GM19328 (cell line): ENCODE data around the gene IVNS1ABP.
A peak's percentile ranks its signal among the peaks of the same experiment; 100 is the strongest.
"Not testable (repeated sequence)": the region's sequence is repeated elsewhere in the genome, so short reads cannot be mapped to it uniquely, and the experiment has no call there.

Source experiments
- ATAC-seq: cut with Tn5 transposase; IDR thresholded peaks from one replicate; pipeline ENCODE4 v1.9.1; 2021; ENCODE audit warnings: mild to moderate bottlenecking, moderate library complexity; ENCODE audit not compliant: unreplicated experiment

Gene IVNS1ABP

DNA sequence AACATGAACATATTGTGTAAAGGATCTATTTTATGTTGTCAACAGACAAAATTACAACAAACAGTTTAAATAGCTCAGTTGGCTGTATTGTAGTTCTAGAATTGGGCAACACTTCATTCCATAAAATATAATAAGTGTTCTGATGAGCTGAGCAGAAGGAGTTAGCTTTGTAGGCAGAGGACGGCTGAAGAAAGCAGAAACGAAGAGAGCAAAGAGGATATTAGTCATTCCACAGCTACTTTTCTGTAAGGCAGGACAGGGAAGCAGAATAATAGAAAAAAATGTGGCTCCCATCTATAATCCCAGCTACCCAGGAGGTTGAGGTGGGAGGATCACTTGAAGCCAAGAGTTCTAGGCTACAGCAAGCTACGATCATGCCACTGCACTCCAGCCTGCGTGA is 20.2 kb upstream of the IVNS1ABP start:
- ATAC-seq, result no peak

DNA sequence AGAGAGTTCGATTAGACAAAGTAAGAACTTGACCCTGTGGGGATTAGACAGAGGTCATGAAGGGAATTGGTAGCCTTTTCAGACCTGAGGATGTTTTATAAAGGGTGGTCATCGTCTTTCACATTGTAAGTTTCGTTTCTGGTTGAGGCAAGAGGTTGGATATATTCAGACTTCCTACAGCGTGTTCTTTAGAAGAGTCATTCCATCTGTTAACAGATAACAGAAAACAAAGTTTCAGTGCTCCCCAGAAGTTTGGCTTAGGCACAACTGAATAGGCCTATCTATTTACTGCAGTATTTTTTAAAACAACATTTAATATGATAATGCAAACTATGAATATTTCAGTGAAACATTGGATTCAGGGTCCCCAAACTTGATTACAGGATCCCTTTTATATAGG is 17.1 kb upstream of the IVNS1ABP start:
- ATAC-seq, result no peak

DNA sequence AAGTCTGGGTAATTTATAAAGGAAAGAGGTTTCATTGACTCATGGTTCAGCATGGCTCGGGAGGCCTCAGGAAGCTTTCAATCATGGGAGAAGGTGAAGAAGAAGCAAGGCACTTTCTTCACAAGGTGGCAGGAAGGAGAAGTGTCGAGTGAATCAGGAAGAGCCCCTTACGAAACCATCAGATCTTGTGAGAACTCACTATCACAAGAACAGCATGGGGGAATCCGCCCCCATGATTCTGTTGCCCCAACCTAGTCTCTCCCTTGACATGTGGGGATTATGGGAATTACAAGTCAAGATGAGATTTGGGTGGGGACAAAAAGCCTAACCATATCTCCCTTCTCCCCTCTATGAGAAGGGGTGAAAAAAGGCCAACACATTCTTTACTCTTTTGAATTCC is 11.2 kb upstream of the IVNS1ABP start:
- ATAC-seq, result no peak

- ATAC-seq, result no peak
Observed at GRCh38 chr1:185325413-185325812, 8.4 kb upstream of the IVNS1ABP start.

- ATAC-seq, result no peak
Observed at GRCh38 chr1:185324118-185324517, 7.1 kb upstream of the IVNS1ABP start.

GRCh38 chr1:185322636-185323035 is 5.6 kb upstream of the IVNS1ABP start:
- no peak for ATAC-seq

DNA sequence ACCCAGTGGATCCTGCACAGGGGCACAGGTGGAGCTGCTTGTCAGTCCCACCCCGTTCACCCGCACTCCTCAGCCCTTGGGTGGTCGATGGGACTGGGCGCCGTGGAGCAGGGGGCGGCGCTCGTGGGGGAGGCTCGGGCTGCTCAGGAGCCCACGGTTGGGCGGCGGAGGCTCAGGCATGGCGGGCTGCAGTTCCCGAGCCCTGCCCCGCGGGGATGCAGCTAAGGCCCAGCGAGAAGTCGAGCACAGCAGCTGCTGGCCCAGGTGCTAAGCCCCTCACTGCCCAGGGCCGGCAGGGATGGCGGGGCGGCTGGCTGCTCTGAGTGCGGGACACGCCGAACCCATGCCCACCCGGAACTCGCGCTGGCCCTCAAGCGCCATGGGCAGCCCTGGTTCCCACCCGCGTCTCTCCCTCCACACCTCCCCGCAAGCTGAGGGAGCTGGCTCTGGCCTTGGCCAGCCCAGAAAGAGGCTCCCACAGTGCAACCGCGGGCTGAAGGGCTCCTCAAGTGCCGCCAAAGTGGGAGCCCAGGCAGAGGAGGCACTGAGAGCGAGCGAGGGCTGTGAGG is 4.7 kb upstream of the IVNS1ABP start:
- ATAC-seq, result not testable (repeated sequence)

DNA sequence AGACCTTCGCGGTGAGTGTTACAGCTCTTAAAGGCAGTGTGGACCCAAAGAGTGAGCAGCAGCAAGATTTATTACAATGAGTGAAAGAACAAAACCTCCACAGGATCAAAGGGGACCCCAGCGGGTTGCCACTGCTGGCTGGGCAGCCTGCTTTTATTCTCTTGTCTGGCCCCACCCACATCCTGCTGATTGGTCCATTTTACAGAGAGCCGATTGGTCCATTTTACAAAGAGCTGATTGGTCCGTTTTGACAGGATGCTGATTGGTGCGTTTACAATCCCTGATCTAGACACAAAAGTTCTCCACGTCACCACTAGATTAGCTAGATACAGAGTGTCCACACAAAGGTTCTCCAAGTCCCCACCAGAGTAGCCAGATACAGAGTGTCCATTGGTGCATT is 4.1 kb upstream of the IVNS1ABP start:
- ATAC-seq, result not testable (repeated sequence)

DNA sequence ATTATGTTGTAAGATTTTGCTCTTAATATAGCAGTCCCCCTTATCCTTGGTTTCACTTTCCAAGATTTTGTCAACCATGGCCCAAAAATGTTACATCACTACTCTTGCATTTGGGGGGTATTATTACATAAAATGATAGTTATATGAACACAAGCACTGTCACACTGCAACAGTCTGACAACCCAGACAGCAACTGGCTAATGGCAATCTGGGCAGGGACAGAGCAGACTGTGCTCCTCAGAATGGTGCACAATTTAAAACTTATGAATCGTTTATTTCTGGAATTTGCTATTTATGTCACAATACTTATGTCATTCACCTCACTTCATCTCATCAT is 2.1 kb upstream of the IVNS1ABP start:
- no peak for ATAC-seq

DNA sequence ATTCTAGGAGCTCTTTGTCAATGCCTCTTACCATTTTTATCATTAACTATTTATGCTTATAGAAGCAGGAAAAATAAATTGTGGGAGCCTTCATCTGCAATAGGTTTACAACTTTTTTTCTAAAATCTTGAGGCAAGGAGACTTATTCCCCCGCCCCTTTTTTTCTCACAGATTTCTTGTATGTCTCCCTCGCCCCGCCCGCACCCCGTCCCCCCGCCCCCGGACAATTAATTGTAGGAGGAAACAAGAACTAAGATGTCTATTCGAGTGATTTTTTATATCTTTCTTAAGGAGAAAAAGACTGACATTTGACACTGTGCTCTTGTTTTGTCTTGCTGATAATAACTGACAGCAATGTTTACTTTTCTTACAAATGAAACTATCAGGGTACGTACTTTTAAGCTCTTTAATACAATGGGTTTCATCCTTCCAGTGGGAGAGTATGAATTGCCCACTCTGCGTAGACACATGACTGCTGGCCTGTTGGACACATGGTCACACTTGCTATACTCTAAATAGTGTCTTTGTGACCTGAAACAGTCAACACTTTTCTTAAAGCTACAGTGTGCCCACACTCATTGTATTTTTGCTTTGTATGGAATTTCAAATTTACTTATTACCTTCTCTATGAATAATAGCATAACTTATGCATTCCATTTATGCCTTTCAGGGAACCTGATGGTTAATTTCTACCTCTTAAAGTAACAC is 1.5 kb upstream of the IVNS1ABP start:
- ATAC-seq, result no peak

DNA sequence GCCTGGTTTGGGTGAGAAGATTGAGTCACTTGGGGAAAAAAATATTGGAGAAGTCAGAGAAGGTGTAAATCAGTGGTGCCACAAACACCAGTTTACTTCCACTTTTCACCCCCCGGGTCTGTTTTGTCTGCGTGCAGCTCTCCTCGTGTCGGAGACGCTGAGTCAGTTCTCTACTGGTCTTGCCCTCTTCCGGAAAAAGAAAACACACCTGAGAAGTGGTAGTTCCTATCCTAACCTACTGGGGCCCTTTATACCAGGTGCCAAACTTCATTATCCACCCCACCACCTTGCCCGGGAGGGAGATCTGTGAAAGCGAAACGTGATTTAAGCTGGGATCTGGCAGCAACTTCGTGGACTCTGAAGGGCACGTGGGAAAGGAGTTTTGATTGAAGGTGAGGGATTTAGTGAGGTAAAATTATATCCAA is 855 bp upstream of the IVNS1ABP start:
- ATAC-seq, result peak; percentile 30

- peak; percentile 50 for ATAC-seq
Observed at GRCh38 chr1:185316163-185317033, 645 bp downstream of the IVNS1ABP start.

DNA sequence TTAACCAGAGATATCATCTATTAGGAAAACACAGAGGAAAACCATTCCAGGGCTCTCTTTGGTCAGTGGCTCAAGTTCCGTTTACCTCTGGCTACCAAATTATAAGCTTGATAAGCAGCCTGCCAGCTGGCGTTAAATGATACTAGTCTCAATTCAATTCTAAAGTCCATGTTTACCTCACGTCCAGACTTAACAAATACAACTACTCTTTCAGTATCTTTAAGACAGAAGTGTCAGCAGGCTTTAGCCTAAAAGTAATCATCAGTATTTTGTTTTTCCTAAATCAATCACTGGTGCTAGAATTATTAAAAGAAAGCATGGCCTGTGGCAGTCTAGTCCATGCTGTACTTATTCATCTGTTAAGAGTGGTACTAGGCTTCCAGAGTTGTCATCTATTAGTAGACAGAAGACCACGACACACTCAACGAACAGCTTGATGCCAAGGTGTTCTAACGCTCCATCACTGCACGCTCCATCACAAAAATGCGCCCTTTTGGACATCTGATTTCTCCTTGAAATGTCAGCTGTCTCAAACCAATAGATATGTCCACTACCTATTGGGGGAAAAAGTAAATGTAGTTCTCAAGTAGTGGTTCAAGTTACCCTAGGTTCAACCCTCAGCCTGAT is 1.5 kb downstream of the IVNS1ABP start:
- no peak for ATAC-seq

- ATAC-seq, result no peak
Observed at GRCh38 chr1:185314411-185314810, 2.6 kb downstream of the IVNS1ABP start.

DNA sequence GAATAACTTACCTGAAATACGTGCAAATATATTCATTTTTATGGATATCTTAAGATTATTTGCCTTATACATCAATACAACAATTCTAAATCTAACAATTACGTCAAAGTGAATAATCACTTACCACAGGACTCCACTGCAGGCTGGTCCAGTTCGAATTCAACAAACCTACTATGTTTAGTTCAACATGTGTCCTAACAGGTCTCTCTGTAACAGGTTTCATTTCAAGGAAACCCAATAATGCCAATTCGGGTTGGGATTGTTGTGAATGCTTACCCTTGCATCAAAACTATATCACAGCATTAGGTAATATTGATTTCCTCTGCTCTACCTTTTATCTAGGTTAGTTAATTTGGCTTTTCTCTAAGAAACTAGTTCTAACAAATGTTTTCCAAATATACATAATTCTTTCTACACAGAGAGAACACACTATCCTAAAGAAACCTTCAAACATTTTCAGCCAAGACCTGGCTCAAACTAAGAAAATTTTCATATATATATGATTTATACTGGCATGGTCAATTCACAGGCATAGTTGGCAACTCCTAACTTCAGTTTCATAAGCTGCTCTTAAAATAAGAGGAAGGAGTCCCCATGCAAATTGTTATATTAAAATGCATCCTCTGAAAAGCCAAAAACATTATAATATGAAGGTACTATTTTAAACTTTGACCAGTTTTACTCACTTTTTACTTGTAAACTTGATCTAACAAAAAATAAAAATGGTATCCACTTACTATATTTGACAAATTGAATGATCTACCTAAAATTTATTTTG is 4.5 kb downstream of the IVNS1ABP start:
- ATAC-seq, result no peak

- no peak for ATAC-seq
Observed at GRCh38 chr1:185311589-185312225, 5.3 kb downstream of the IVNS1ABP start.

- no peak for ATAC-seq
Observed at GRCh38 chr1:185309566-185309965, 7.5 kb downstream of the IVNS1ABP start.

DNA sequence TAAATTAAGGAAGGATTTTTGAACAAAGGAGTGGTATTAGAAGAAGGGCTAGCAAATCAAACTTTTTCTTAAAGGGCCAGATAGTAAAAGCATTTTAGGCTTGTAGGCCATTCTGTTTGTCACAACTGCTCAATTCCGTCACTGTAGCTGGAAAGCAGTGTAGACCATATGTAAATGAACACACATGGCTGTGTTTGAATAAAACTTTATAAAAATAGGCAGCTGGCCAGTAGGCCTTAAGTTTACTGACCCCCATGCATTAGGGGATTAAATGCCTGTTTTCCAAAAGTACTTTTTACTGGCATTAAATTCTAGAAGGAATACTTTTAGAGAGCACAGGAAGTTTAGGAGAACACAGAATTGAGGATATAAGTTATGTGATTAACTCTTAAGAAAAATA is 8.9 kb downstream of the IVNS1ABP start:
- ATAC-seq, result no peak

- ATAC-seq, result no peak
Observed at GRCh38 chr1:185305419-185305818, 11.6 kb downstream of the IVNS1ABP start.

DNA sequence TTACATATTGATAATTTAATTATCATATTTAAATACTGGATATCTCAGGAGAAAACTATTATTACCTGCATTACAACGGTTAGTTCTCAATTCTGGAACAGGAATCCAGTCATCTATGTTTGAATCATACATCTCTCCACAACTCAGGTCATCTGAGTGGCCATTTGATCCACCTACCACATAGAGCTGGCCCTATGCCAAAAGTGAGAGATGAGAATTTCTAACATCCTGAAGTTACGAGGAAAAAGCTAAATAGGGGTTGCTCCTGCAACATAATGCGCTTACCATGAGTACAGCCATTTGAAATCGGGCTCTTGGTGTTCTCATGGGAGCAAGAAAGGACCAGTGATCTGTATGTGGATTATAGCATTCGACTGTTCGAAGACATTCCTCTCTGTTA is 16.9 kb downstream of the IVNS1ABP start:
- no peak for ATAC-seq
